DOHH2 (cell line): Measurements from ENCODE around the gene BRI3BP.

Source experiments
- H3F3A ChIP-seq: fragments of 200-600 bp; sonication (generic), shearing (Covaris generic); 2 replicates; pipeline ENCODE4 v1.6.0; 2016; ENCODE audit warnings: antibody characterized with exemption, mild to moderate bottlenecking; ENCODE audit not compliant: control insufficient read depth, insufficient read depth
- H3K27ac ChIP-seq: fragments of 200-600 bp; sonication (generic); 2 replicates; pipeline ENCODE4 v1.5.1; 2014; ENCODE audit warnings: low read depth, mild to moderate bottlenecking, low read length, moderate library complexity
- H3K27me3 ChIP-seq: fragments of 200-600 bp; sonication (generic); 2 replicates; pipeline ENCODE4 v1.6.1; 2014; ENCODE audit warnings: mild to moderate bottlenecking, low read length, mixed read lengths; ENCODE audit not compliant: control insufficient read depth
- H3K36me3 ChIP-seq: fragments of 200-600 bp; sonication (generic); 2 replicates; pipeline ENCODE4 v1.6.1; 2014; ENCODE audit warnings: mild to moderate bottlenecking, low read length, moderate library complexity, mixed read lengths; ENCODE audit not compliant: control insufficient read depth
- H3K4me1 ChIP-seq: fragments of 200-600 bp; sonication (generic); 2 replicates; pipeline ENCODE4 v1.6.1; 2014; ENCODE audit warnings: mild to moderate bottlenecking, low read length, mixed read lengths; ENCODE audit not compliant: control insufficient read depth
- H3K4me2 ChIP-seq: fragments of 200-600 bp; sonication (generic); 2 replicates; pipeline ENCODE4 v1.6.0; 2014; ENCODE audit warnings: mild to moderate bottlenecking, low read length, moderate library complexity
- H3K4me3 ChIP-seq: fragments of 200-600 bp; sonication (generic); 2 replicates; pipeline ENCODE4 v1.5.1; 2014; ENCODE audit warnings: mild to moderate bottlenecking, low read length, mixed read lengths
- H3K79me2 ChIP-seq: fragments of 200-600 bp; sonication (generic); 2 replicates; pipeline ENCODE4 v1.6.1; 2014; ENCODE audit warnings: mild to moderate bottlenecking, low read length, mixed read lengths; ENCODE audit not compliant: control insufficient read depth
- H3K9me2 ChIP-seq: fragments of 200-600 bp; sonication (generic); replicated peaks from 2 replicates; pipeline ENCODE4 v1.6.1; 2014; ENCODE audit warnings: mild to moderate bottlenecking, low read length, mixed read lengths; ENCODE audit not compliant: control insufficient read depth
- H3K9me3 ChIP-seq: fragments of 200-600 bp; sonication (generic); 2 replicates; pipeline ENCODE4 v1.6.1; 2014; ENCODE audit warnings: antibody characterized with exemption, low read length, mixed read lengths; ENCODE audit not compliant: control insufficient read depth, insufficient read depth
- H4K20me1 ChIP-seq: fragments of 200-600 bp; sonication (generic); 2 replicates; pipeline ENCODE4 v1.6.0; 2014; ENCODE audit warnings: low read depth, mild to moderate bottlenecking, antibody characterized with exemption, low read length, moderate library complexity; ENCODE audit not compliant: control insufficient read depth, insufficient read depth
- CTCF ChIP-seq: fragments of 200-600 bp; sonication (generic); IDR thresholded peaks from one replicate; pipeline ENCODE4 v1.5.1; 2014; ENCODE audit warnings: antibody characterized with exemption, mild to moderate bottlenecking, low read depth, low read length; ENCODE audit not compliant: poor library complexity, severe bottlenecking
- EZH2phosphoT487 ChIP-seq: fragments of 200-600 bp; sonication (generic); IDR thresholded peaks from 2 replicates; pipeline ENCODE4 v1.6.1; 2017; ENCODE audit warnings: borderline replicate concordance, mild to moderate bottlenecking, antibody characterized with exemption, low read length, moderate library complexity, mixed read lengths

Gene BRI3BP

DNA sequence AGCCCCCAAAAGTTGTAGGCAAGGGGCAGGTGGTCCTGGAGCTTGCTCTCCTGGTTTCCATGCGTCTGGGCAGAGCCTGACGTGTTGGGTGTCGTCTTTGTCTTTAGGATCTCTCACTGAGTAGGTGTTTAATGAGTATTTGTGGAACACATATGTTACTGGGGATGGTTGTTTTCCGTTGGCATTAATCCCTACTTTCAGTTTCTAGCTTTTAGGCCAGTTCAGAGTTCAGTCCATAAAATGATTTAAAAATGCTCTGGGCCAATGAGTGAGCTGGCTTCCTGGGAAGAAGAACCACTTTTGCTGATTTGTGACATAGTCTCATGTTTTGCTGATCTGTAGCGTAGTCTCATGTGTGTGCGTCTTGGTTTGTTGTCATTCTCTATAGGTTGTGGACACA is 82.7 kb downstream of the BRI3BP start:
- no peaks in the 10 kb centered on the region for H3K9me3 ChIP-seq
- H3K9me2 ChIP-seq = no peaks in the 10 kb centered on the region
- H3K36me3 ChIP-seq = peaks cover 21% of the 10 kb centered on the region

DNA sequence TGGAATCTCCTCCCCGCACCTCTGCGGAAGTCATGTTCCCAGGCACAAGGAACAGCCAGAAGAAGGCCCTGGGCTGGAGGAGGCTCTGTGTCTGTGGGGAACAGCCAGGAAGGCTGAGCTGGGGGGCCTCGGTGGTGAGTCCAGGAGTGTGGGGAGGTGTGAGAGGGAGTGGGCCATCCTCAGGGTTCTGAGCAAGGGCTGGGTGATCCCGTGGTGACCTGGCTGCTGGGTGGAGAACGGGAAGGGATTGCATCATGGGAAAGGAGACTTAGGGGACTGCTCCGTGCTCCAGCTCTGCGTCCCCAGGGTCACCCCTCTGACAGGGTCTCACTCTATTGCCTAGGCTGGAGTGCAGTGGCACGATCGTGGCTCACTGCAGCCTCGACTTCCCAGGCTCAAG is 85.6 kb downstream of the BRI3BP start:
- H3K9me2 ChIP-seq = no peaks in the 10 kb centered on the region
- no peaks in the 10 kb centered on the region for H3K27me3 ChIP-seq
- H3K36me3 ChIP-seq = peaks cover 23% of the 10 kb centered on the region
- H3K9me3 ChIP-seq = no peaks in the 10 kb centered on the region
- no peaks in the 10 kb centered on the region for H3K79me2 ChIP-seq
- H3K4me1 ChIP-seq = peaks cover 14% of the 10 kb centered on the region
- H3K27ac ChIP-seq = no peak overlapping the region
- no peak overlapping the region for H3K4me2 ChIP-seq
- no peaks in the 10 kb centered on the region for H4K20me1 ChIP-seq
- no peak overlapping the region for H3K4me3 ChIP-seq
- TF ChIP-seq EZH2phosphoT487 = no peak
- H3F3A ChIP-seq = no peaks in the 10 kb centered on the region

More for the DNA sequence above, 82.7 kb downstream of the BRI3BP start:
- H3K27ac ChIP-seq = no peak overlapping the region
- TF ChIP-seq EZH2phosphoT487 = no peak
- TF ChIP-seq CTCF = no peak
- no peak overlapping the region for H3K4me3 ChIP-seq
- no peaks in the 10 kb centered on the region for H4K20me1 ChIP-seq
- peaks cover 15% of the 10 kb centered on the region for H3K79me2 ChIP-seq
- H3F3A ChIP-seq = no peaks in the 10 kb centered on the region
- H3K4me2 ChIP-seq = no peak overlapping the region
- H3K4me1 ChIP-seq = peaks cover 9% of the 10 kb centered on the region
- H3K27me3 ChIP-seq = no peaks in the 10 kb centered on the region

- Histone ChIP-seq H3K27me3 (no peaks in the 10 kb centered on the region), H3K4me2 (no peak overlapping the region), H3K27ac (no peak overlapping the region), H4K20me1 (no peaks in the 10 kb centered on the region), H3K9me2 (no peaks in the 10 kb centered on the region), H3K9me3 (no peaks in the 10 kb centered on the region), H3K4me1 (peaks cover 14% of the 10 kb centered on the region), H3K79me2 (no peaks in the 10 kb centered on the region), H3K4me3 (no peak overlapping the region), H3F3A (no peaks in the 10 kb centered on the region), H3K36me3 (peaks cover 24% of the 10 kb centered on the region)
- TF ChIP-seq CTCF (no peak), EZH2phosphoT487 (no peak)
Measured at GRCh38 chr12:125079648-125080645, 86.5 kb downstream of the BRI3BP start.
